Stimulated activated CD8-positive, alpha-beta memory T cell treated with anti-CD3 and anti-CD28 coated beads, Interleukin-7, amount 100 ng/mL, for 1 hour (primary cell): Measurements from ENCODE around the gene CCDC192.
"Not testable (repeated sequence)": the region's sequence is repeated elsewhere in the genome, so short reads cannot be mapped to it uniquely, and the experiment has no call there.

Source experiments
- DNase-seq, 2 donors: peaks; one replicate each; pipeline ENCODE4 v3.0.0-alpha.2; 2020; ENCODE audit warnings: low read depth in 2 of 2

CCDC192 gene

GRCh38 chr5:127699416-127699815 lies 3.8 kb upstream of the CCDC192 start:
- no peak for DNase-seq

- no peak for DNase-seq
Measured at GRCh38 chr5:127700237-127700766, 2.9 kb upstream of the CCDC192 start.

GRCh38 chr5:127702434-127702833 lies 757 bp upstream of the CCDC192 start:
- DNase-seq = no peak

GRCh38 chr5:127705120-127705892 lies 2.1 kb downstream of the CCDC192 start:
- DNase-seq = no peak

GRCh38 chr5:127706691-127707090 lies 3.5 kb downstream of the CCDC192 start:
- DNase-seq = no peak

GRCh38 chr5:127707209-127707608 lies 4.0 kb downstream of the CCDC192 start:
- DNase-seq = no peak

- DNase-seq = not testable (repeated sequence)
Measured at GRCh38 chr5:127713083-127713482, 9.9 kb downstream of the CCDC192 start.

- no peak for DNase-seq
Measured at GRCh38 chr5:127718181-127718580, 15.0 kb downstream of the CCDC192 start.

GRCh38 chr5:127723571-127723970 lies 20.4 kb downstream of the CCDC192 start:
- DNase-seq = no peak

- no peak for DNase-seq
Measured at GRCh38 chr5:127725673-127726072, 22.5 kb downstream of the CCDC192 start.

GRCh38 chr5:127732963-127733362 lies 29.8 kb downstream of the CCDC192 start:
- DNase-seq = no peak

- DNase-seq = not testable (repeated sequence)
Measured at GRCh38 chr5:127739348-127739747, 36.2 kb downstream of the CCDC192 start.

- no peak for DNase-seq
Measured at GRCh38 chr5:127739807-127740384, 36.7 kb downstream of the CCDC192 start.

GRCh38 chr5:127741412-127741811 lies 38.2 kb downstream of the CCDC192 start:
- no peak for DNase-seq

- no peak for DNase-seq
Measured at GRCh38 chr5:127744241-127744640, 41.0 kb downstream of the CCDC192 start.

- DNase-seq = no peak
Measured at GRCh38 chr5:127746756-127747155, 43.6 kb downstream of the CCDC192 start.

- not testable (repeated sequence) for DNase-seq
Measured at GRCh38 chr5:127752503-127753265, 49.5 kb downstream of the CCDC192 start.

- no peak for DNase-seq
Measured at GRCh38 chr5:127754259-127754658, 51.1 kb downstream of the CCDC192 start.

GRCh38 chr5:127754706-127755105 lies 51.5 kb downstream of the CCDC192 start:
- no peak for DNase-seq

GRCh38 chr5:127757576-127757975 lies 54.4 kb downstream of the CCDC192 start:
- DNase-seq = no peak

- no peak for DNase-seq
Measured at GRCh38 chr5:127758766-127759283, 55.6 kb downstream of the CCDC192 start.

- no peak for DNase-seq
Measured at GRCh38 chr5:127761869-127762268, 58.7 kb downstream of the CCDC192 start.
